Anterior cingulate cortex (tissue), 58 donors: ENCODE results near the gene CCKAR.

Source experiments
- DNase-seq, 58 donors: peaks; one replicate each; lab custom pipeline; 2025; lab: John Stamatoyannopoulos, UW

Gene CCKAR

GRCh38 chr4:26491449-26492170 is 1.3 kb upstream of the CCKAR start:
- no peak for DNase-seq

DNA sequence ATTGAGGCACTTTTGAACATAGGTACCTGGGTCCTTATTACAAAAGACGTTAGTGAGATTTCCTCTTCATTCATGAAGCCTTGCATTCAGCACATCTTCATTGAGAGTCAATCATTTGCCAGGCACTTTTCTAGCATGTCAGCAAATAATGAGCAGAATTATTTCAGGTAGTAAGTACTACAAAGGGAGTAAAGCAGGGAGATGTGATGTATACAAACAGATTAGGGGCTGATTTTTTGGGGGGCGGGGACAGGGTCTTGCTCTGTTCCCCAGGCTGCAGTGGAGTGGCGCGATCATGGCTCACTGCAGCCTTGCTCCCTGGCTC is 638 bp upstream of the CCKAR start:
- DNase-seq = no peak

- DNase-seq = no peak
These were observed 941 bp downstream of the CCKAR start for GRCh38 chr4:26489101-26489985.

GRCh38 chr4:26485684-26486083 is 4.6 kb downstream of the CCKAR start:
- no peak for DNase-seq

DNA sequence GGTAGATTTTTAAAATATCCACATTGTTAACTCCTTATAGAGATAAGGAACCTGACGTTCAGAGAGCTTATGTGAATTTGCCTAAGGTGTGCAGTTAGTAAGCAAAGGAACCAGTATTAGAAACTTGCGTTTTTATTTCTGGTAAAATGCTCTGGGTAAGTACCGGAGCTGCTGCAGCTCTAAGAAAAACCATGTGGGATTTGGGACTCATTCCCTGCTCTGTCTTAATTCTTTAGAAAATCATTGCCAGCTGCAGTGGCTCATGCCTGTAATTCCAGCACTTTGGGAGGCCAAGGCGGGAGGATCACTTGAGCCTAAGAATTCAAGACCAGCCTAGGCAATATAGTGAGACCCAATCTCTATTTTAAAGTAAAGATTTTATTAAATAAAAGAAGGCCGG is 5.8 kb downstream of the CCKAR start:
- DNase-seq = no peak

- DNase-seq = no peak
These were observed 6.2 kb downstream of the CCKAR start for GRCh38 chr4:26484032-26484515.

DNA sequence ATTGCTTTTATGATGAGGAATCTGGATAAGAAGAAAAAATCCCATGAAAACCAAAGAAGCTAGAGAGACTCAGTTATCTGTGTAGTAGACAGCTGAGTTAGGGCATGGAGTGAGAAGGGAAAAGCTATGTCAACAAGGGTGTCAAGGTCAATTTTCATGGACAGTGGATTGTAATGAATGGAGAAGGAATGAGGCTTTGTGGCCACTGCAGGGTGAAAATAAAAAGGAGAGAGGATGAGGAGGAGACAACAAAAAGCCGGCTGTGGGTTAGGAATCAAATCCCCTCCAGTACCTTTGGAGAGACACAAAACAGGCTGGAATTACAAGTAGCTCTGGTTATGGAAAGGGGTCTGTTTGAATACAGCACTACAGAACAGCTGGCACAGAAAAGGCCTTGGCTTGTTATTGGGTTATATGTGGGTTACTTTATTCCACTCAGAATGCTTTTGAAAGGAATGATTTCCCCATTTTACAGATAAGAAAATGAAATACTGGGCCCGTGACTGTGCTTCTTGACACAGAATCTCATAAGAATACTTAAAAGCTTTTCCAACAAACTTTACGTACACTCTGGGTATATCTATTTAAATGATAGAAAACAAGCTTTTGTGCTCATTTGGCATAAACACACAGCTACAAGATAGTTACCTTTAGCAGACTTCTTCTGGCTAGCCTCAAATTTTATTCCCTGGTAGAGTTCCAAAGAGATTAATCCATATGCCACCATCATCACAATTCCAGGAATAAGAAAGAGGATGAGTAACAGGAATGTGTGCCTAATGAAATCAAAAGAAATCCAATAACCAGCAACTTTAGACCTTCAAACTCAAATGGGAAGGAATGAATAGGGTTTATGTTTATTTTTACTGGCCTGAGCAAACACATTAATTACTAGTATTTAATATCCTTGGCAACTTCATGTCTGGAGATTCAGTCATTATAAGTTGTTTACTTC is 7.5 kb downstream of the CCKAR start:
- DNase-seq = no peak

DNA sequence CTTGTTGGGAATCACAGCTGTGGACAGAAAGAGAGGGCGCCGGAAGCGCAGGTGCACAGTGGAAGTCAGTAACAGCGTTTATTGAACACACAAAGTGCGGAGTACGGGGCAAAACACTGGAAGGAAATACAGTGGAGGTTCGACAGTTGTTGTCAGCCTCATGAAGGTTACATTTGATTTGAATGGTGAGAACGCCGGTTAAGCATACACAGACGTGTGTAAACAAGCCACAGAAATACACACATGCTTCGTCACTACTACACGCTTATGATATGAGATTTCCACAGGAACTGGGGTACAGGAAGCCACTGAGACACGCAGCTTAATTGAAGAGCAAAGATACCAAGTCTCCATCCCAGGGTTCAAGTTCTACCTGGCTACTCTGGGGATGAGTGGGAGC is 12.0 kb downstream of the CCKAR start:
- no peak for DNase-seq

DNA sequence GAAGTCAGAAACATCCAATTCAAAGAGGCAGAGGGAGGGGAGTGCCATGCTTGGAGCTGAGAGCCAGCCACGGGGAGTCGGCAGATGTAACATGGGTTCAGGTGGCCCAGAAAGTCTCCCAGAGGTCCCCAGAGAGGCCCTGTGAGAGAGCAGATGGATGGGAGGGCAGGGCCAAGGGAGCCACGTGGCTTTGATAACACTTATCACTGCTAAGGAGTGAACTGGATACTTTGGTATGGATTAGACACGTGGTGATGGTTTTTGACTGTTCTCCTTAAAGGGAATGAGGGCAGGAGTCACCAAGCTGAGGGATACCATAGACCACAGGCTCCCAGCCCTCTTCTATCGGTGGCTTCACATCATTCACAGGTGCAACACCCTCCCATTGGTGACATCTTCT is 13.7 kb downstream of the CCKAR start:
- no peak for DNase-seq

DNA sequence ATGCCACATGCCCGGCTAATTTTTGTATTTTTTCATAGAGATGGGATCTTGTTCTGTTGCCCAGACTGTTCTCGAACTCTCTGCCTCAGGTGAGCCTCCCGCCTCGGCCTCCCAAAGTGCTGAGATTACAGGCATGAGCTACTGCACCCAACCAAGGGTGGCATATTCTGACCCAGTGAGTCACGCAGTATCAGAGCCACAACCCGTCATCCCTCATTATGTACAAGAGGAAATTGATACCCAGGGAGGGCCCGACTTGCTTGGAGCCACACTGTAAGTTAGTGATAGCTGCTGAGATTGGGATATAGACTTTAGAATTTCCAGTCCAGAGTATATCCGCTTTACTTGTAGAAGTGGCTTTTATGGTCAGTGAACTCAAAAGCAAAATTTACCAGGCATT is 14.6 kb downstream of the CCKAR start:
- DNase-seq = no peak

DNA sequence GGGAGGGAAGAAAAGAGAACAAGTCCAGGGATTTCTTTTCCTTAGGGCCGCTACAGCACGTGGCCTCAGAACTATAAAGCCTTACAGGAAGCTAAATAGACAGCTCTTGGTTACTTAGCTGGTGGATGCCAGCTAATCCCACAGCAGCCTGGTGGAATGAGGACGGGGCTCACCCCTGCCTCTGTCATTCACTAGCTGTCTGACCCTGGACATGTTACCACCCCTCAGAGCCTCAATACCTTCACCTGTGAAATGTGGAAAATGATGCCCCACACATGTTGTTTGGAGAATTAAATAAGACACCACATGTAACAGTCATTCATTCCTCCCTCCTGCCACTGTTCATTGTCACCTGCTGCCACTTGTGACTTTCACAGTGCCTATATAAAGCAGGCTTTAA is 15.7 kb downstream of the CCKAR start:
- DNase-seq = no peak

DNA sequence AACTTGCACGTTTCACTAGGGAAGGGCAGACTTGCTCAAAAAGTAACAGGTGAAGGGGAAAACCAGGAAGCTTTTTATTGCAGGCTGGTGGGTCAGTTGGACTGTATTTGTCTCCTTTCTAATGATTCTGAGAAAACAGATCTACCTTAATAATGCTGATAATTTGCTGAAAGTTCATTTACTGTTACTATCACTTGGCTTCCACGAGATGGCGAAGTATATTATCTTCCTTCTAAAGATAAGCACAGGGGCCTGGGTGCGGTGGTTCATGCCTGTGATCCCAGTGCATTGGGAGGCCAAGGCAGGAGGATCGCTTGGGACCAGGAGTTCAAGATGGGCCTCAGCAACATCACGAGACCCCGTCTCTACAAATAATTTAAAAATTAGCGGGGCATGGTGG is 16.4 kb downstream of the CCKAR start:
- no peak for DNase-seq

DNA sequence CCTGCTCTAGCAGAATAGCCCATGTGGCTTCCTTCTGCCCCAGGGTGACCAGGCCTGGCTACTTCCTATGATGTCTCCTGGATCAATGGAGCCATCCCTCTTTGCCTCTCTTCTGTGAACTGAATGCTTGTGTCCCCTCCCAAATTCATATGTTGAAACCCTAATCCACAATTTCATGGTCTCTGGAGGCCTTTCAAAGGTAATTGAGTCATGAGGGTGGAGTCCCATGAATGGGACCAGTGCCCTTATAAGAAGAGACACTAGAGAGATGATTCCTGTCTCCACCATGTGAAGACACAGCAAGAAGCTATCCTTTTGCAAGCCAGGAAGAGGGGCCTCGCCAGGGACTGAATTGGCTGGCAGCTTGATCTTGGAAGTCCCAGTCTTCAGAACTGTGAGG is 18.4 kb downstream of the CCKAR start:
- DNase-seq = no peak

DNA sequence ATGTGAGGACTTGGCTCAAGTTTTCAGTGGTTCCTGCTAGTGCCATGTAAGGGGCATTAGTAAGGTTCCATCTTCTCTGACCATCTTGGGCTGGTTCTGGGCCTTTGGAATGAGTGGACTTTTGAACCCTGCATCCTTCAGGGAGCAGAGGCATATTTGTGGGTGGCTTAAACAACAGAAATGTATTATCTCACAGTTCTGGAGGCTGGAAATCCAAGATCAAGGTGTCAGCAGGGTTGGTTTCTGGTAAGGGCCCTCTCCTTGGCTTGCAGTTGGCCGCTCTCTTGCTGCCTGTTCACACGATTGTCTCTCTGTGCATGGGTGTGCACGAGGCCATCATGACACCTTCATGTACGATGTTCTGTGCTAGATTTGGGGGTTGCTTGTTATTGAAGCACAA is 21.3 kb downstream of the CCKAR start:
- no peak for DNase-seq

- no peak for DNase-seq
These were observed 21.9 kb downstream of the CCKAR start for GRCh38 chr4:26468283-26468949.

DNA sequence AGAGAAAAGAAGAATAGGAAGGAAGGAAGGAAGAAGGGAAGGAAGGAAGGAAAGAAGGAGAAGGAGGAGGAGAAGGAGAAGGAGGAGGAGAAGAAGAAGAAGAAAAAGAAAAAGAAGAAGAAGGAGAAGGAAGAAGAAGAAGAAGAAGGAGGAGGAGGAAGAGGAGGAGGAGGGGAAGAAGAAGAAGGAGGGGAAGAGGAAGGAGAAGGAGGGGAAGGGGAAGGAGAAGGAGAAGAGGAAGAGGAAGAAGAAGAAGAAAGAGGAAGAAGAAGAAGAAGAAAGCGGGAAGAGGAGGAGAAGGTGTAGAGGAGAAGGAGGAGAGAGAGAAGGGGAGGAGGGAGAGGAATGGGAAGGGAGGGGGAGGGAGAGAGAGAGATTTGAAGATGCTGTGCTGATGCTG is 22.6 kb downstream of the CCKAR start:
- DNase-seq = no peak

- no peak for DNase-seq
These were observed 23.6 kb downstream of the CCKAR start for GRCh38 chr4:26466578-26467270.

GRCh38 chr4:26464420-26465095 is 25.7 kb downstream of the CCKAR start:
- no peak for DNase-seq

DNA sequence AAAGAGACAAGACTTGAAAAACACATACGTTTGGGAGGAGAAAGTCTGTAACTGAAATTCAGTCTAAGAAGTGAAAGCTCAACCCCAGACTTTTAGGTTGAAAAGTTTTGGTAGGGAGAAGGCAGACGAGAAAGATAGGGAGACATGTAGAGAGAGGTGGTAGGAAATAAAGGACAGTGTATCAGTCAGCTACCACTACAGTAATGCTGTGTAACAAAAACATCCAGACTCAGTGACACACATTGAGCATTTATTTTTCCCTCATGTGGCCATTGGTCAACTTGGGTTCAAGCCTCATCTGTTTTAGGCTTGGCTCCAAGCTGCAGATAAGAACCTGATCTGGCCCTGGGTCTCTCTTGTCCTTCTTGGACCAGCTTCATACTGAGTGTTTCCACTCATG is 26.9 kb downstream of the CCKAR start:
- DNase-seq = no peak
